ENCODE data around the gene AIMP1. TPM values are rescaled to one million over a fixed set of nuclear protein-coding genes. Genes with fewer than 3 reads are reported as not detected.

AIMP1 gene
- total and polyA plus RNA-seq, 2 of the 13 experiments (the other 11 are each of a cell fraction or from before 2014, with no cell fraction given): 28.6 to 82.9 TPM

- TF ChIP-seq ZHX2 (IDR thresholded peaks at IDR 0.05; ENCODE audit: low read depth) (no peak; the same call in 1 of the 2 replicates), ZHX2 (CRISPR knock-in tag; IDR thresholded peaks at IDR 0.05; ENCODE audit: borderline replicate concordance) (no peak), ZNF431 (CRISPR knock-in tag; IDR thresholded peaks at IDR 0.05; ENCODE audit: borderline replicate concordance, low read depth) (peak; percentile 32; the same call in 1 of the 2 replicates), GATAD2A (CRISPR knock-in tag; IDR thresholded peaks at IDR 0.05) (peak; percentile 42), MAFK (conservative IDR thresholded peaks at IDR 0.05 in 1 of 2, IDR thresholded peaks at IDR 0.05 in 1 of 2; ENCODE audit: low read length in 2 of 2) (no peak), ZNF619 (CRISPR knock-in tag; IDR thresholded peaks at IDR 0.05) (no peak), RFXAP (CRISPR knock-in tag; IDR thresholded peaks at IDR 0.05; ENCODE audit: borderline replicate concordance) (peak; percentile 69; the same call in 1 of the 2 replicates), ZNF33B (CRISPR knock-in tag; IDR thresholded peaks at IDR 0.05) (no peak), HOXA9 (CRISPR knock-in tag; IDR thresholded peaks at IDR 0.05; ENCODE audit: borderline replicate concordance) (no peak), FOXM1 (CRISPR knock-in tag; IDR thresholded peaks at IDR 0.05) (no peak), FOXC1 (CRISPR knock-in tag; IDR thresholded peaks at IDR 0.05; ENCODE audit: borderline replicate concordance) (peak; percentile 18; the same call in 1 of the 2 replicates), NFYB (CRISPR knock-in tag; IDR thresholded peaks at IDR 0.05) (no peak), ZBTB7B (CRISPR knock-in tag; IDR thresholded peaks at IDR 0.05) (peak; percentile 49; the same call in 1 of the 2 replicates), PCBP2 (optimal IDR thresholded peaks at IDR 0.05; ENCODE audit: low read depth, low read length, poor library complexity, severe bottlenecking) (no peak), SNRNP70 (IDR thresholded peaks at IDR 0.05; ENCODE audit: low read depth, low read length) (no peak), KMT2A (CRISPR knock-in tag; IDR thresholded peaks at IDR 0.05) (peak; percentile 83), IKZF4 (CRISPR knock-in tag; IDR thresholded peaks at IDR 0.05; ENCODE audit: borderline replicate concordance, low read depth, not compliant biosample characterization) (no peak), XBP1 (CRISPR knock-in tag; IDR thresholded peaks at IDR 0.05) (no peak), STAT5B (CRISPR knock-in tag; IDR thresholded peaks at IDR 0.05) (no peak), ZNF143 (CRISPR knock-in tag; IDR thresholded peaks at IDR 0.05) (0 out of 2 replicates have a peak, but pooled peaks have one; percentile 38), NCOA5 (CRISPR knock-in tag; IDR thresholded peaks at IDR 0.05) (no peak), SALL1 (CRISPR knock-in tag; IDR thresholded peaks at IDR 0.05) (peak; percentile 81), ZC3H4 (CRISPR knock-in tag; IDR thresholded peaks at IDR 0.05; ENCODE audit: borderline replicate concordance) (peak; percentile 36; the same call in 1 of the 2 replicates), NFATC3 (CRISPR knock-in tag; IDR thresholded peaks at IDR 0.05) (no peak; the same call in 1 of the 2 replicates), ZNF879 (CRISPR knock-in tag; IDR thresholded peaks at IDR 0.05) (0 out of 2 replicates have a peak, but pooled peaks have one; percentile 84)
Observed at GRCh38 chr4:106315968-106316772, at the start of gene AIMP1, which contains the start of gene TBCK (continued).

Data from HepG2 (cell line).